Stimulated activated CD8-positive, alpha-beta memory T cell treated with anti-CD3 and anti-CD28 coated beads, Interleukin-12 subunit alpha, Interleukin-12 subunit beta, amount 100 ng/mL, for 4 hours (primary cell): Measurements from ENCODE around the gene H1-8.

ENCODE experiments used
- DNase-seq: peaks from one replicate; pipeline ENCODE4 v3.0.0-alpha.2; 2020; ENCODE audit warnings: low read depth

H1-8 gene

DNA sequence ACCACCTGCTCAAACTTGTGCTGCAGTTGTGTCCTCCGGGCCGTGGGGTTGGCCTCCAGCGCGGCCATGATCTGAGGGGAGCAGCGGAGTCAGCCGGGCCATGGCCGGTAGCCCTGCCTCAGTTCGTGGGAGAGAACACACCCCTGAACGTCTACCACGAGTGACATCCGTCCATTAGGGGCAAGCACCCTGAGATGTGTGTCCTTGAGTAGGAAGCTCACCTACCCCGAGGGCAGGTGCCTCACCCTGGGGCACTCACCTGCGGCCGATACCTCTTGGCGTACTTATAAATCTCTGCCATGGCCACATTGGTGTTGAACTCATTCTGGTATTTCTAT is 13.4 kb downstream of the H1-8 start:
- no peak for DNase-seq

DNA sequence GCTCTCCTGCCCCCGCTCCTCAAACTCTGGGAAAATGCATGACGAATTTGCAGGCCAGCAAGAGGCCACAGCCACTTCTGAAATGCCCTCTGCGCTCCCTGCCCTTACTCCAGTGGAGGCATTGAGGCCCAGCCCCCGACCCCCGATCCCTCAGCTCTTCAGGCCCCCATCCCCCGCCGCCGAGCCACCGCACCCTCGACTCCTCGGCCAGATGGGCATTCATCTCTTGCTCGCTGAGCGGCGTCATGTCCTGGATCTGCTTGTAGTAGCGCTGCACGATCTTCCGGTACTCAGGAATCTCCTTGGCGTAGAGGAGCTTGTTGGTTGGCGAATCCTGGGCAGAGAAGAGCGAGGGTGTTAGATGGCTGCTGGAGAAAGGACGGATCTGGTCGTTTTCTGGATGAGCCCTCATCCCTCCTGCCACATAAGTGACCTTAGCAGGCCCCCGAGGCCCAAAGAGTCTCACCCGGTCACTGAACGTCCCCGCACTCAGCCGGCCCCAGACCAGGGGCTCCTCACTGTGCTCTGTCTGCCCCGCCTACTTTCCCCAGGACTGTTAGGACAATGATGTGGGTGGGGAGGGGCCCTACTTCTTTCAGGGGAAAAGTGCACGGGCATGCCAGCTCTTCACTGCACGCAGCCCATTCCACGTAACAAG is 14.0 kb downstream of the H1-8 start:
- no peak for DNase-seq

DNA sequence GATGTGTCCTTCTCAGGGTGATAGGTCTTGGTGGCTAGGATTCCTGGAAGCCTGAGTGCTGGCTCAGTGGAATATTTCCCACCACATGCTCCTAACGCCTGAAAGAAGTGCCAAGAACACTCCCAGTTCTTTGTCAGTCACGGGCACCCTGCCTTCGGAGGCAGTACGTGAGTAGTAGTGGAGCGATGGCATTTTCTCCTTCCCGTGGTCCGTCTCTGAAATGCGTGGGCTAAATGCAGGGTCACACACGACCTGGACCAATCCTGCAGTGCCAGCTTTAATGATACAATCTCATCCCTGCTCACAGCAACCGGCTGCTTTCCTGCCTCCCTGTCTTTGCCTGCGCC is 14.5 kb downstream of the H1-8 start:
- DNase-seq = no peak

DNA sequence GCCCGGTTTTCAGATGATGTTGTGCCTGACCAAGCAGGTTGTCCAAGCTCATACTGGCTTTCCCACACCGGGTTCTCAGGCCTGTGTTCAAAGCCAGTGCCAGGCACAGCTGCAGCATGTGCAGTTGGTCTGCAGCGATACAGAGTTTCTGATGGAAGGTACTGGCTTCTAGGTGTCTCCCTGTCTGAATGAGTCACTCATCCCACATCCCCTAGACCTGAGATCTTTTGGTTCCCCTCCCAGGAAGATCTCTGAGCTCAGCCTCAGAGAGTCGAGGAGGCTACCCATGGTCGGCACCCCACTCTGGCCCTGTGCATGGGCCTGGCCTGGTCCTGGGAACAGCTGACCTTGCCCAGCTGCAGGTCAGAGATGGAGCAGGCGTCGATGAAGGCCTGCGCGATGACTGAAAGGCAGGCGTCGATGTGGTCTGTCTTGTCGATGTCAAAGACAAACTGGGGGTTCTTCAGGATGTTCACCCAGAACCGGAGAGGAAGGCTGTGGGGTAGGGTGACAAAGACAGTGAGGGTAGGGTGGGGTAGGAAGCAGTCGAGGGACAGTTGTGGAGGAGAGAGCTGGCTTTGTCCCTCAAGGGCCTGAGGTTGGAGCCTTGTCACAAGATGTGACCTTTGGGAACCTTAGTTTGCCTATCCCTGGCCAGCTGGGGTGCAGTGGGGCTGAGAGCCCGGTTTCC is 15.3 kb downstream of the H1-8 start:
- no peak for DNase-seq

DNA sequence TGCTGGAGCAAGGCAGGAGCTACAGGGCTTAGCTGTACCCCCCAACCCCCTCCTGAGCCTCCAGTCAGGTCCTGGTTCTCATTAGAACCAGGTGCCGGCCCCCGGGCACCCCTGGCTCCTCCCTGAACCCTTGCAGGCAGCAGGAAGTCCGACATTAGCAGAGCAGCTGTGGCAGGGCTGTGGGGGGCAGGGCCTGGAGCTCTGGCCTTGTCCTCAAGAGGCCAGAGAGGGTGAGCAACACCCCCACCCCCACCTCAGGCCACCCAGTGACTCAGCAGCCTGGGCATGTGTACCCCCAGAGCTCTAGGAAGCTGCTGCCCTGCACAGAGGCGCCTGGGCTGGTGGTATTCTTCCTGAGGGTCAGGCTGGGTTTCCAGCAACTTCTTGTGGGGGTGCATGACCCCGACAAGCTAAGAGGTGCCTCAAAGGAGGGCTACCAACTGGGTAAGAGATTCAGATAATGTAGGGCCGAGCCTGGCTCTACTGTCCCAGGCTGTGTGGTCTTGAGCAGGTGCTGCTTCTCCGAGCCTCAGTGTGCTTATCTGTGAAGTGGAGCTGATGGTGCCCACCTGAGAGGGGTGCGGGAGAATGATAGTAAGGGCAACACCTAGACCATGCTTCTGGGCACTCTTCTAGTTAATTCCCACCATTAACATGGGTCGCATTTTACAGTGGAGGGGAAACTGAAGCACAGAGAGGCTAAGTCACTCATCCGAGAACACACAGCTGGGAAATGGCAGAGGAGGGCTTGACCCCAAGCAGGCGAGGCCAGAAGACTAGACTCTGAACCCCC is 16.0 kb downstream of the H1-8 start:
- DNase-seq = no peak

DNA sequence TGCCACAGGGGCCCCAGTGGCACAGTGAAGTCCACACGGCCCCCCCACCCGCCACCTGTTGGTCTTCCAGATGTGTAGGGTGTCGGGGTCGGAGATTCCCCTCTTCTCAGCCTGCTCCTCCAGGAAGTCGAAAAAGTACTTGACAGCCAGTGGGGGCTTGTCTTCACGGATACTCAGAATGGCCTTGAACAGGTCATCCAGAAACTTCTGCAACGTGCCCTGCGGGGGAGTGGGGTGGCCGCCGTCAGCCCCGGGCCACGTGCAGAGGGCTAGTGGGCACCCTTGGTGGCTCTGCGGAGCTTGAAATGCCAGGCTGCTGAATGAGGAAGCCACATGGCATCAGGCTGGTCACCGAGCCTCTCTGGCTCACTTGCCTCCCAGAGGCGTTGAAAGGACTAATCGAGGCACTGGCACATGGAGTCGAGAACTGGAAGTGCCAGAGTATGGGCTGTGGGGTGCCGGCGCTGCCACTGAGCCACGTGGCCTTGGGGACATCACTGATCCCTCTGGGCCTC is 16.6 kb downstream of the H1-8 start:
- DNase-seq = no peak

DNA sequence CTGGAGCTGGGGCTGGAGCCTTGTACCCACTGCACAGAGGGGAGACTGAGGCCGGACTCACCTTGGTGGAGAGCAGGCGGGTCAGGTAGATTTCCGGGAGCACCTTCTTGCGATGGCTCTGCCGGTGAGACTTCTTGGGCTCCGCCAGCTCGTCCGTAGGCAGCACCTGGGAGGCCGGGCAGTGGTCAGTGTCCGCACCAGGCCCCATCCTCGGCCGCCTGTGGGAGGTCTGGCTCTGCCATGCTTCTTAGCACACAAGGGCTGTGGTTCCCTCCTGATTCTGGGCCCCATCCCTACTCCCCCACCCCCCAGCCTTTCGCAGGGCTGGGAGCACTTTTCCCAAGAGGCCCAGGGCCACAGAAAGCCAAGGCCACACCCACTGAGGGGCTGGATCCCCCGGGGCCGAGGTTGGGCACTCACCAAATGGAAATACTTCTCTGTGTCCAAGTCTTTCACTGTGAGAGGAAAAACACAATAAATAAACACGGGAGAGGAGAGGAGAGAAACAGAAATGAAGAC is 17.4 kb downstream of the H1-8 start:
- DNase-seq = no peak

DNA sequence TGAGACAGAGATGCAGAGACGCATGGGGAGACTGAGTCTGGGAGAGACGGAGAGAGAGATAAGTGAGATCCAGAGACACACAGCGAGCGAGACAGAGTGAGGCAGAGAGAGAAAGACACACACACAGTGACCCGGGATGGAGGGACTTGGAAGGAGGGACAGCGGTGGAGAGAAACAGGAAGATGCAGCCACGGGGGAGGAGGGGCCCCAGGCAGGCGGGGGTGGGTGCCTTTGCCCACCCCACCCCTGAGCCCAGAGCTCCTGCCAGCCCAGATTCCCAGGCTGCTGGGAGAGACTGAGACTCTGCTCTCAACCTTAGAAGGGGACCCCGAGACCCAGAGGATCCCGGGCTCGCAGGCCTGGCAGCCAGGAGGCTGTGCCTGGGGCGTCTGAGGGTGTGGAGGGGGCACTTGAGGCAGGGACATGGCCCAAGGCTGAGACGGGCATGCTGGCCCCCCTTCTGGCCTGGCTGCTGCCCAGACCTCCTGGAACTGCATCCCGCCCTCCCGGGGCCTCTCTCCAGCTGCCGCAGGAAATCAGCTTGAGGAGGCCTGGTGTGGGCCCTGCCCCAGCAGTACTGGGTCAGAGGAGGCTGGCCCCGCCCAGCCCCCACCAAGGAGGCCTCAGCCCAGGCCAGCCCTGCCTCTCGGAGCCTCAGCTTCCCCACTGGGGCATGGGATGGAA is 18.1 kb downstream of the H1-8 start:
- DNase-seq = no peak

DNA sequence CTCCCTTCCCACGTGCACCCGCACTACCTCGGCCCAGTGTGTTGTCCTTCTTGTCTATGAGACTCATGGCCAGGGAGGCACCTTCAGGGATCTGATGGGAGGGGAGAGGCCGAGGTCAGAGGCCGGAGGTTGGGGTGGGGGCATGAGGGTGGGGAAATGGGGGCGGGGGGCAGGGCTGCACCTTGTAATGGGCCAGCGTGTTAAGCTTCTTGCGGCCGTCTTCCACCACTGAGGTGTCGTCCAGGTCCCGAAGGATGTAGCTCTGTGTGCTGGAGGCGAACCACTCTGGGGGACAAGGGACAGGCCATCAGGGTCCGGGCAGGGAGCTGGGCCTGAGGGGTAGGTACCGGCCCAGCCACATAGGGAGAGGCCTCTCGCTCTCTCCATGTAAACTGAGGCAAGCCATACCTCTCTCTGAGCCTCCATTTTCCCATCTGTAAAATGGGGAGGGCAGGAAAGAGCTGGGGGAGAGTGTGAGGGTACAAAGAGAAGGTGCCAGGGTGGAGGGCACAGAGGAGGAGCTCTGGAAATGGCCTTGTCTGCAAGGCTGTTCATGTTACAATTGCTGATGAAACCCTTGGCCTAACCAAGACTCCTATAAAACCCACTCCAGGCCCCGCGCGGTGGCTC is 18.8 kb downstream of the H1-8 start:
- no peak for DNase-seq

DNA sequence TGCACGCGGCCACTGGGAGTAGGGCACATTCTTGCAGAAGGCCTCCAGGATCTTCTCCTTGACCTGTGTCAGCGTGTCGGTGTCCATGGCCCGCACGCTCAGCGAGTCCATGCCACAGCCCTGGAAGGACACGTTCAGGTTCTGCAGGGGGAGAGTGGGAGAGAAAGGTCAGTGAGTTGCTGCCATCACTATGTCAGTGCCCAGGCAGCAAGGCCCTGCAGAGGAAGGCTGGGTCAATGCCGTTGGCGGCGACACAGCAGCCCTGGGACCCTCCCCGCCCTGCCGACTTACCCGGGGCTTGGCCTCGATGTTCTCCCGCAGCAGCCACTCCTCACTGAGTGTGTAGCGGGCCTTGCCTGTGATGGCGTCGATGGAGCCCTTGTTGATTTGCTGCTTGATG is 19.8 kb downstream of the H1-8 start:
- DNase-seq = no peak

DNA sequence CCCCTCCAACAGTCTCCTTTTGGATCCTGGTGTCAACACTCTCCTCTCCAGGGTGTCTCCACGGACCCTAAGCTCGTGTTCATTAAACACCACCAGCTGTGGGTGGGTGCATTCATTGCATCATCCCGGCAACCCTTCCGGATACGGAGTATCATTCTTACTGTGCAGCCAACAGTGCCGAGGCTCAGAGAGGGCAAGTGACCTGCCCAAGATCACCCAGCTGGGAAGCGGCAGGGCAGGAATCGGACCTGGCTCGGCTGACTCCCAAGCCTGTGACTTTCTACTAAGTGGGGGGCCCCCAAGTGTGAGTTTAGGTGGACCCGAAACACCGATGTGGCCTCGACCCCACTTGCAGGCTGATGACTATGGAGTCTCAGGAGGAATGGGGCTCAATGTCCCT is 20.4 kb downstream of the H1-8 start:
- DNase-seq = no peak

DNA sequence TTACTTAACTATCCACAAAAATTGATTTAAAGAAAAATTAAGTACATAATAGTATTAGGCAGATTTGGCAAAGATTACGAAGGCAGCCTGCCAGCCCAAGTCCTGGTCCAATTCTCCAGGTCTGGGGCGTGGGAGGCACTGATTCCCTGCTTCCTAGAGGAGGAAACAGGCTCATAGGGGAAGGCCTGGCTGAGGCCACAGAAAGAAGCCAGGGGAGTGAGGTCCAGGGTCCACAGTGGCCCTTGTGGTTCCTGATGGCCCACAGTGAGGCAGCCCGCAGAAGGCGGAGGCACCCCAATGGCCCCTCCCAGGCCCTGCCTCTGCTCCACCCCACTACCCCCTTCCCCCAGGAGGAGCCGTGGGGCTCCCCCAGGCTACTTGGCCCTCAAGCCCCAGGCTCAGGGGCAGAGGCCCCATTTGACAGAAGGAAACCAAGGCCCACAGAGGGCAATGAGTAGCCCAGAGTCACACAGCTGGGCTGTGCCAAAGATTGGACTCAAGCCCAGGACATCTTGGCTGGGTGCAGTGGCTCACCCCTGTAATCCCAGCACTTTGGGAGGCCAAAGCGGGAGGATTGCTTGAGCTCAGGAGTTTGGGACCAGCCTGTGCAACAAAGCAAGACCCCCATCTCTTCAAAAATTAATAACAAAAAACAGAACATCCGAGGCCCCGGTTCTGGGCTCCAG is 21.0 kb downstream of the H1-8 start:
- no peak for DNase-seq

DNA sequence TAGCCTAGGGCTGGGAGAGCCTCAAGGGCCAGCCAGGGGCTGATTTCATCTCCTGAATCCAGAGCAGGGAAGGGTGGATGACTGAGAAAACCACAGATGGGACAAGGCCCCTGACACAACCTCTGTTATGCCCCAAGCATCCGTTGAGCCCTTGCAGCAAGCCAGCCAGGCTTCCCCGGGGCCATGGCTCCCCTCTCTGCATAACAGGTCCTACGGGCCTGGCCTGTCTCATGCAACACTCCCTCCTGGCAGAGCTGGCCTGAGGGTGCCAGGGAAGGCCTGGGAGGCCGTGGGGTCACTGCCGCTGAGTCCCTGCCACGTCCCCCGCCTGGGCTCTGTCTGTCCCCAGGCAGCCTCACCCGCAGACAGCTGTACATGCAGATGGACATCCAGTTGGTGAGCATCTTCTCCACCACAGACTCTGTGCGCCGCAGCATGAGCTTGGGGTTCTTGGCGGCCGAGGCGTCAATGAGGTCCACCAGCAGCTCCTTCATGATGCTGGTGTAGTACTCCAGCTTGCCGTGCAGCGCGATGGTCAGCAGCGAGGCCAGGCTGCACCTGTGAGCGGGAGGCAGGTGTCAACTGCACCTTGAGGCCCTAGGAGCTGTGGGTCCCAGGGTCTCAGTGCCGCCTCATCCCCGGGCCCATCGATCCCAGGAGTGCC is 22.1 kb downstream of the H1-8 start:
- no peak for DNase-seq

DNA sequence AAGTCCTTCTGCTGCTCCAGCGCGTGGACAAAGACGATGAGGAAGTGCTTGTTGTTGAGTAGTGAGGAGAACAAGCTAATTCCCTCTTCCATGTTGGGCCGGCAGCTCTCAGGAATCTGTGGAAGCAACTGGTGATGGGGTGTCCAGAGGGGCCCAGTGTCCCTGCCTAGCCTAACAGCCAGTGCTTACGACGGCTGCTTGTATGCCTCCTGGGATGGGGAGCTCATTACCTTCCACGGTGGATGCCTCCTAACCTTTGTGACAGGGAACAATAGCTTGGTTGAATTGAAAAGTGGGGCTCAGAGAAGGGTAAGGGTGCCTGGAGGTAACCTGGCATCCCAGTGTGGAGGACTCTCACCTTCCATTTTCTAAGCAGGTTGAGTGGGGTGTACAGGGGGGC is 22.9 kb downstream of the H1-8 start:
- no peak for DNase-seq

DNA sequence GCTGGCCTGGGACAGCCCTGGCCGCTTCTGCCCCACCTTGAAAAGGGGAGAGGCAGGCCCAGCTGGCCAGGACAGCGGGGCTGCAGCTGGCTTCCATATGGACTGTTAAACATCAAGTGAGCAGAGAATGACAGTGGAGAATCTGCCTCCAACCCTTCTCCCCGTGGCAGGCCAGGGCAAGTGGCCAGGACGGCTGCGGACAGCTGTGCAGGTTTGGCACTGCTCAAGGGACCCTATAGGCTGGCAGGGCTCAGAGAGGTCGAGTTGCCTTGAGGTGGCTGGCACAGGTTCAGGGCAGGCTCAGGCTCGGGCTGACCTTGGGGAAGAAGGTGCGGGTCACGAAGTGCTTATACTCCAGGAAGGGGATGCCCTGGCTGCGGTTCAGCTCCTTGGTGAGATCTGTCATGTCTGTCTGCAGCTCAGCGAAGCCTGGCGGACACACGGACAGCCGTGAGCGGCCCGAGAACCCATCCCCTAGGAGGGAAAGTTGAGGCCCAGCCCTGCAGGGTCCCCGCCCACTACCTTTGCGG is 24.3 kb downstream of the H1-8 start:
- DNase-seq = no peak

DNA sequence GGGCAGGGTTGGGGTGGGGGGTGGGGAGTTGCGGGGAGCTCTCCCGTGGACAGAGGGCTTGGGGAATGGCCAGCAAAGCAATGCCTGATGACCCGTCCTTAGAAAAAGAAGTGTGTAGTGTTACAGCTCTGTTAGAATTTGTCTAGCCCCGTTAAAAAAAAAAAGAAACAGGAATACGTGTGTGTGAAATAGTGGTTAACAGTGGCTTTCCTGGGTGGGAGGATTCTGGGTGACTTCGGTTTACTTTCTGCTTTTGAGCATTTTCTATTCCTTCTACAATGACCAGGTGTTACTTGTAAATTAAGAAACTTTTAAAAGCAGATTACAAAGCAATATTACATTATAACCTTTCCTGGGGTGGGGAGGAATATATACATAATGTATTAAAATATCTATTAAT is 25.0 kb downstream of the H1-8 start:
- DNase-seq = no peak

DNA sequence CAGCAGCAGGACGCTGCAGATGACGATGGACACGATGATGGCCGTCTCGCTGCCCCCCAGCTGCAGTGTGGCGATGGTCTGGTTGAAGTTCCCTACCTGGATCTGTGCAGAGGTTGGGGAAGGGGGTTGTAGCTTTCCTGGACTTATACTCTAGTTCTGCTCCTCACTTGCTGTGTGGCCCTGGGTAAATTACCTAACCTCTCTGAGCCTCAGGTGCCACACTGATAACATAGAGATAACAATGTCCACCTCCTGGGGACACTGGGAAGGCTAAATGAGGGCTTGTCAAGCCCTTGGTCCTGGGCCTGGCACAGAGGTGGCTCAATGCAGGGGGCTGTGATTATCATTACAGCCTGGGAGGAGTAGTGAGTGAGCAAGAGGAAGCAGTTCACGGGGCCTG is 26.9 kb downstream of the H1-8 start:
- DNase-seq = no peak

DNA sequence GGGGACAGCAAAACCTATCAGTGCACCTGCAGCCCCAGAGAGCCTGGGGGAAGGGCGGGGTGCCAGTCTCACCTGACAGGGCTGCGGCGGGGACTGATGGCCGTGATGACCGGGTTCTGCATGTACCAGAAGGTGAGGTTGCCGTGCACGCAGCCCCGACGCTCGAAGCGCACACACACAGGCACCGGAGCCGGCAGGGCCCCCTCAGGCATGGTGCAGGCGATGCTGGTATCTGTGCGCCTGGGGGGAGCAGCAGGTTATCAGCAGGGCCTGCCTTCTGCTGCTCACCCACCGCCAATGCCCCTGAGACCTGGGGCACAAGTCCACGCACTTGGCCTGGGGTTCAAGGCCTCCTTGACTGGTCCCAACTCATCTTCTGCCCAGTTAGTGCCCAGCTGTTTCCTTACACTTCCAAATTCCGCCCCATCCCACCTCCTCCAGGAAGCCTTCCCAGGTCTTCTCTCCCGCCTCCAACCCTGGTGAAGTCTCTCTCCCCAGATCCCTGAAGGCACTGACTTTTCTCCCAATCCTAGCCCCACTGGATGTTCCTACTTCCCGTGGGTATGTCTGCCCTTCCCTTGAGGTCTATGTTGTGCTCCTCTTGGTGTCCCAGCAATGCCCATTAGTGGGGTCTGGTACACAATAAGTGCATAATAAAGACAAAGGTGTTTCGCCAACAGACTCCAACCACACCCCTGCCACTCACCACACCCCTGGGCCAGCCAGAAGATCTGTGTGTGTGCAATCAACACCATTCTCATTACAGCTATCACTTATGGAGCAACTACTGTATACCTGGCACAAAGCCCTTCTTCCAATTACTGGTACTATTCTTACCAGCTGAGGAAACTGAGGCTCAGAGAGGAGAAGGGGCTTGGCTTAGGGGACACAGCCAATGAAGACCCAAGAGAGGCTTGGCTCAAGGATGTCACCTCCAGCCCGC is 28.9 kb downstream of the H1-8 start:
- DNase-seq = no peak

DNA sequence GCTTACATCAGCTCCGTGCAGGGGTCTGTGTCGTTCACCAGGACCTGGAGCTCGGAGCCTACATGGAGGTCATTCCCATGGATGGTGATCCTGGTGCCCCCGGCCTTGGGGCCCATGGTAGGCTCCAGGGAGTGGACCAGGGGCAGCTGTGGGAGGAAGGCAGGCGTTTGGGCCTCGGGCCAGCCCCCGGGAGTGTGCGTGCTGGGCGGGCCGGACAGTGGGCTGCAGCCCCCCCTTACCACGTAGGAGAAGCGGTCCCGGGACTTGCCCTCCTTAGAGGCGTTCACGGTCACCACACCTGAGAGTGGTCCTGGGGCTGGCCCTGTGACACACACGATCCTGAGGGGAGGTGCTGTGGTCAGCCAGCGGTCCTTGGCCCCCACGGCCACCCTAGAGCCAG is 29.6 kb downstream of the H1-8 start:
- no peak for DNase-seq

DNA sequence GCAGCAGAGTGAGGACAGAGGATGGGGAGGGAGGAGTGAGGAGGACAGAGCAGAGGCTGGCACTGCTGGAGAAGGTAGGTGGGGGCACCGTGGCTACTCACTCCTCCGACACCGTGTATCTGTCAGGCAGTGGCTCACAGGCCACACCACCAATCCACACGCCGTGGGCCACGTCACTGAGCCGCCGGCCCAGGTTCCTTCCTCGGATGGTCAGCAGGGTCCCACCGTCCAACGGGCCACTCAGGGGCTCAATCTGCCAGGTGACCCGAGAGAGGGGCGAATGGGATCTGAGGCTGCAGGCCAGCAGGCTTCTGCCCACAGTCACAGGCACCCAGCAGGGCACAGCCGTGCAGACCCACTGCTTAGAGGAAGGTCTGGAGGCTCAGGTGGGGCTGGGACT is 30.5 kb downstream of the H1-8 start:
- no peak for DNase-seq
